DMS 273 treated with DMSO at 0.1 percent for 48 hours (cell line): ENCODE data around the gene RGS12.
"Not testable (repeated sequence)": the region's sequence is repeated elsewhere in the genome, so short reads cannot be mapped to it uniquely, and the experiment has no call there.

ENCODE experiments used
- DNase-seq: peaks from one replicate; lab custom pipeline; 2025; lab: John Stamatoyannopoulos, UW

Gene RGS12

DNA sequence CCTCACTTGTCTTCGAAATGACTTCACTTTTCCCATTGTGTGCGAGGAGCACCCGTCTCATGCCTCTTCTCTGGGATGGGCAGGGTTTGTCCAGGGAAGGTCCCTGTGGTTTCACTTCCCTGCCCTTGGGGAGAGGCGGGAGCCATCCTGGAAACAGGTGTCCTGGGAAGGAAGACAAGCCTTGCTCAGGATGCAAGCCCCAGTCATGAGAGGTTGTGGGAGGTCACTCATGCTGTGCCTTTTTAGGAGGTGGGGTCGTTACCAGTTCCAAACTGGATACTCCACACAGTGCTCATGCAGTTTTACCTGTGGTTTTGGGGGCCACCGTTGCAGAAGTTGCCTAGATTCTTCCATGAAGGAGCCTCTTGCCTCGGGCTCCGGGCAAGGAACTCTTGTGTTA lies 3.8 kb downstream of the RGS12 start:
- DNase-seq = no peak

DNA sequence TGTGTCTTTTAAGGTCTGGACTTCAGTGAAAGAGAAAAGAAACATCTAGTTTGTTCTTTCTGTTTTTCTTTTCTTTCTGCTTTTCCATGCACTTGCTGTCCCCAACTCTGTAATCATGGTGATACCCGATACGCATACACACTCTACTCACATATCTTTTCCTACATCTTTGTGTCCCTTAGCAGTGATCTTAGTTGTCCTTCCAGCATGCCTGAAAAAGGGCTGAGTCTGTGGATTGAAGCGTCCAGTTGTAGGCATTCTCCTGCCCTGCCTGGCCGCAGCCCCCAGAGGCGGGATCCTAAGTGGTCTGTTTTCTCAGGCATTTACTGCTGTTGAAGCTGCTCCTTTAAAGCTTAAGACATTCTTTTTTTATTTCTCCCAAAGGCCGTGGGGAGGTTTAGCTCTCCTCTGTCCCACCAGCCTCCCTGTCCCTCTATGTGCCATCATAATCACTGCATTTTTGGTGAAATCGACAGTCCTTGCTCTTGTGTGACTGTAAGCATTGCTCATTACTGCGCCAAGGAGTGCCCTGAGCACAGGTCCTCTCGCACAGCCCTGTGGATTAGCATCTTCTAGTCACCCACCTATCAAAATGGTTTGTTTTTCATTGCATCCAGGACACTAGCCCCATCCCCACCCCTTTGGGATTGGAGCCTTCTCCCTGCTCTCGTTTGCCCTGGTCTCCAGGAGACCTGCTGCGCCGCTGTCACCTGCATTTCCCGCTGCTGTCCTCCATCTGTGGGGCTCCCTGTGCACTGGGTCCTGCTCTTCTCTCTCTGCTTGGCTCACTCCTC lies 4.4 kb downstream of the RGS12 start:
- DNase-seq = no peak

- DNase-seq = no peak
Observed at GRCh38 chr4:3299122-3299975, 6.5 kb downstream of the RGS12 start.

DNA sequence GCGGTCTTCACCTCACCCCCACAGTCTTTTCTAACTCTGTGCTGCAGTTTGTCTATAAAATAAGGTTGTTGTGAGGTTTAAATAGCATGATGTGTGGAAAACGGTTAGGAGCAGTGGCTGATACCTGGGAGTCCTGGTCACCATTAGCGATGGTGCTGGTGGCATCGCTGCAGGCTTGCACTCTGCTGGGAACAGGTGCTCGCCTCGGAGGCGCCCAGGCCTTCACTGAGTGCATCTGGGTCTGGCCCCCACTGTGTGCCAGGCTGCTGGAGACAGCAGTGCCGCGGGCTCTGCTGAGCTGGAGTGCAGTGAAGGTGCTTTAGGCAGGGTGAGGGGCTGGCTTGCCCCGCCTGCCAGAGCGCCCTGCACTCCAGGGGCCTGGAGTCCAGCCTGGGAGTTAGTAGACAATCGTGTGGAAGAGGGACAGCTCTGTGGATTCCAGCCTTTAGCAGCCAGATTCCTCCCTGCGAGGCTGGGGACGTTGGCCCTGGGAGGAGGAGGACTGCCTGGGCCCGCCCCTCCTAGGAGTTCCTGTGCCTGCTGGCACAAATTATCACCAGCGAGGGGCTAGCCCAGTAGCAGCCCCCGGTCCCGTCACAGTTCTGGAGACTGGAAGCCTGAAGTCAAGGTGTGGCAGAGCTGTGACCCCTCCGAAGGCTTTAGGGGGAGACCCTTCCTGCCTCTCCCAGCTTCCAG lies 7.3 kb downstream of the RGS12 start:
- no peak for DNase-seq

DNA sequence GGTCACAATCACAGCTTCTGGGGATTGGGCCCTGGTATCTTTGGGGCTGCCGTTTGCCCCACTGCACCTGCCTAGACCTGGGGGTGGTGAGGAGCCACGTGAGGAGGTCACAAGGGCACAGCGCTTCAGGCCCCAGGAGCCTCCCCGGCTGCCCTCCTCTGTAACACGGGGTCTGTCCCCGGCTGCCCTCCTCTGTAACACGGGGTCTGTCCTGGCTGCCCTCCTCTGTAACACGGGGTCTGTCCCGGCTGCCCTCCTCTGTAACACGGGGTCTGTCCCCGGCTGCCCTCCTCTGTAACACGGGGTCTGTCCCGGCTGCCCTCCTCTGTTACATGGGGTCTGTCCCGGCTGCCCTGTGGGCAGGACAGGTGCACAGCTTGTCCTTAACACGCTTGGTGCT lies 8.1 kb downstream of the RGS12 start:
- not testable (repeated sequence) for DNase-seq

- DNase-seq = no peak
Observed at GRCh38 chr4:3301450-3302172, 8.8 kb downstream of the RGS12 start.

DNA sequence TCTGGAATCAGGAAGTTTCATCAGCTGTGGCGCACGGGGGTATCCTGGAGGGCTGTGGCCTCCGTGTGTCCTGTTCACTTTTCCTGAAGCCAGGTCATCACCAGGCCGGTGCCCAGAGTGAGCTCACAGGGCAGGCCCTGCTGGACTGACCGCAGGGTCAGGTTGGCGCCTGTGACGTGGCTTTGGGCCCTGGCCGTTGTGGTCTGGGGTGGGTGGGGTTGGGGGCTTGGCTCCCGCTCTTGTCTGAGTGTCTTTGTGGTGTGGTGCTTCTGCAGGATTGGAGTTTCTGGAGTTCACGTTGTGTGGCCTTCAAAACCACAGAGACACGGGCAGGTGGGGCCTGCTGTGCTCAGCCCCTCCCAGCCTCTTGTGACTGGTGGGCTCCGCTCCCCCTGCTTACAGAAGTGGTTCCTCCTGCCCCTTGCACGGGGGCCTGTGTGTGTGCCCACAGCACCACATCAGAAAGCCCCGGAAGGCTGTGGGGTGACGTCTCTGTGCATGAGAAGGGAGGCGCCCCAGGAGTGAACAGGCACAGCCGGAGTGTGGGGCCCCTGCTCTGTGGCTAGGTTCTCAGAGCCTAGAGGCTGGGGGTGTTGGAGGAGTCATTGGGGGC lies 9.5 kb downstream of the RGS12 start:
- DNase-seq = no peak

DNA sequence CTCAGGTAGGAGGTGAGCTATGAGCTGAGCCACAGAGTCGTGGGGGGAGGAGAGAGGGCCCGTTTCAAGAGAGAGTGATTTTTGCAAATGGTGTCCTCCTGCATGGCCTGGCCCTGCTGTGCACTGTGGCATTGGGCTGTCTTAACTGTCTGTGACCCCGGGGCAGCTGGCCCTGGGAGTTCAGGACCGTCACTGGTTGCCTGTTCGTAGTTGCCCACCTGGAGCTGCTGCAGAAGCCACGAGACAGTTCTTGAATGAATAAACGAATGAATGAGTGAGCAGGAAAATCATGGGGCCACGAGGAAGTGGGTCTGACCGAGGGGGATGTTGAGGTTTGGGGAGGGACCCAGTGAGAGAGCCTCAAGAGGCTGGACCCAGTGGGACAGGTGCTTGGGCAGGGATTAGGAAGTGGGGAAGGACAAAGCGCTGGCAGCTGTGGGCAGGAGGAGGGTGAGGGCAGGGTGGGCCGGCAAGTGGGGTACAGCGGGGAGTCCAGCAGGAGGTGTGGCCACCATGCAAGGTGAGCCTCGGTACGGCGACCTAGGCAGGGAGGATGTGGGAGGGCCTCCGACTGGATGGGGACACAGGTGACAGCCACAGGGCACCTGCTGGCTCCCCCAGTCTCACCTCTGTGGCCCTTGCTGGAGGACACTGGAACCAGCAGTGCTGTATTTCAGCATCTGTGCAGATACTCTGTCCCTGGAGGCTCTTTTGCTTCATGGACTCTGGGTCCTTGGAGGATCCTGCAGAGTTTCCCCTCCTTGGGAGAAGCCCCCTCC lies 10.2 kb downstream of the RGS12 start:
- no peak for DNase-seq

GRCh38 chr4:3303565-3303824 lies 10.7 kb downstream of the RGS12 start:
- no peak for DNase-seq

GRCh38 chr4:3303923-3304710 lies 11.3 kb downstream of the RGS12 start:
- DNase-seq = no peak

- no peak for DNase-seq
Observed at GRCh38 chr4:3304831-3305609, 12.2 kb downstream of the RGS12 start.

- DNase-seq = no peak
Observed at GRCh38 chr4:3305610-3306371, 13.0 kb downstream of the RGS12 start.

GRCh38 chr4:3306450-3306849 lies 13.6 kb downstream of the RGS12 start:
- no peak for DNase-seq

DNA sequence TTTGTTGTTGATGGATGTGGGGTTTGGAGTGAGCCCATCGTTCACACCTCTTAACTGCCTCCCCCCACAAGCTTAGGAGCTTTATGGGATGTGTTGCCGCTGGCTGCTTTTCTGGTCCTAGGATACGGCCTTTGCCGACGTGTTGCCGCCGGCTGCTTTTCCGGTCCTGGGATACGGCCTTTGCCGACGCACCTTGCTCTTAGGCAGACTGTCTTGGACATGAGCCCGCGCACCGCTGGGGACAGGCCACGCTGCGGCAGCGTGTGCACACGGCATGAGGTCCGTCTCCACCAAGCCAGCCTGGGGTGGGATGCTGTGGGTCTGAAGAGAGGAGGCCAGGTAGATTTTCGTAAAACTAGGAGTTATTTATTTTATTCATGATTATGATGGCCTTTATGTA lies 14.2 kb downstream of the RGS12 start:
- no peak for DNase-seq

DNA sequence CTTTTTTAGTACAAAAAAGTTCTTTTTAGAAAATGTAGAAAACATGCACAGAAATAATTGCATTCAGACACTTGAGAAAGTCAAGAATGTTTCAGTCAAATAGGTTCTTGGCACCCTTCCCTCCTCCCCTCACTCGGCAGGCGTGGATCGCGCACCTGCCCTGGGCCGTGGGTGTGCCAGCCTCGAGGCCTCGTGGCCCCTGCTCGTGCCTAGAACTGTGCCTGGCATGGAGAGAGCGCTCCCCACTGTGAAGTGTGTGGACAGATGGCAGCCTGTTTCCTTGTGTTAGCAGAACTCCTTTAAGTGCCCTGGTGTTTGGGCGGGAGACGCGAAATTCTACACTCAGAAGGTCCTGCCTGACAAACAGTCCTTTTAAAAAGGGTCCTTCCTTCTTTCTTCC lies 14.7 kb downstream of the RGS12 start:
- DNase-seq = no peak

GRCh38 chr4:3307891-3308575 lies 15.2 kb downstream of the RGS12 start:
- no peak for DNase-seq

- DNase-seq = no peak
Observed at GRCh38 chr4:3308691-3309090, 15.9 kb downstream of the RGS12 start.
